Inflammatory macrophage (primary cell): ENCODE measurements around the gene VIPAS39.

Experiments used
- DNase-seq, 2 donors: peaks; one replicate each; pipeline ENCODE4 v3.0.0-alpha.2; 2020 to 2022
- total RNA-seq, 18 experiments: gene quantifications; one replicate each; lab custom pipeline; 2026; ENCODE audit warnings: mixed read lengths in 6 of 18, inconsistent platforms in 2 of 18; lab: John Stamatoyannopoulos, UW

Gene VIPAS39
- 13.0 to 37.3 (median 26.3) reads per million in 18 experiments for total RNA-seq

GRCh38 chr14:77457522-77458248, at the start of gene VIPAS39, which contains the start of gene AHSA1:
VIPAS39 (minus strand) TSS chr14:77457601; CDS start chr14:77454102, 3,499 bp downstream.
AHSA1 (plus strand) TSS chr14:77458093; CDS start chr14:77458190, 97 bp downstream.
- DNase-seq = peak; percentile 99

- no peak for DNase-seq
Measured at GRCh38 chr14:77505031-77505430, 47.6 kb upstream of the VIPAS39 start.

GRCh38 chr14:77503138-77503537, 45.7 kb upstream of the VIPAS39 start:
- DNase-seq = no peak

- DNase-seq = no peak
Measured at GRCh38 chr14:77502109-77502782, 44.8 kb upstream of the VIPAS39 start.

- no peak for DNase-seq
Measured at GRCh38 chr14:77498984-77499527, 41.7 kb upstream of the VIPAS39 start.

- DNase-seq = peak; percentile 14 to 33
Measured at GRCh38 chr14:77498120-77498979, 40.9 kb upstream of the VIPAS39 start, which contains the start of gene ISM2. ISM2 (minus strand) TSS chr14:77498816; CDS start chr14:77498793, 23 bp downstream.

- no peak for DNase-seq
Measured at GRCh38 chr14:77495334-77495733, 37.9 kb upstream of the VIPAS39 start.

- no peak for DNase-seq
Measured at GRCh38 chr14:77491056-77491455, 33.7 kb upstream of the VIPAS39 start.

GRCh38 chr14:77490347-77490986, 33.1 kb upstream of the VIPAS39 start:
- DNase-seq = no peak

GRCh38 chr14:77489041-77489440, 31.6 kb upstream of the VIPAS39 start:
- DNase-seq = no peak

- DNase-seq = no peak
Measured at GRCh38 chr14:77488558-77488957, 31.2 kb upstream of the VIPAS39 start.

GRCh38 chr14:77485901-77486678, 28.7 kb upstream of the VIPAS39 start:
- no peak for DNase-seq

GRCh38 chr14:77485256-77485655, 27.9 kb upstream of the VIPAS39 start:
- no peak for DNase-seq

GRCh38 chr14:77482422-77482821, 25.0 kb upstream of the VIPAS39 start:
- no peak for DNase-seq

GRCh38 chr14:77478796-77479195, 21.4 kb upstream of the VIPAS39 start:
- DNase-seq = peak in 1 of 2 donors; percentile 4

- no peak for DNase-seq
Measured at GRCh38 chr14:77478029-77478428, 20.6 kb upstream of the VIPAS39 start.

- DNase-seq = no peak
Measured at GRCh38 chr14:77475432-77476115, 18.2 kb upstream of the VIPAS39 start.

GRCh38 chr14:77474479-77475177, 17.2 kb upstream of the VIPAS39 start:
- DNase-seq = no peak

- DNase-seq = no peak
Measured at GRCh38 chr14:77473921-77474320, 16.5 kb upstream of the VIPAS39 start.
